ENCODE data around the gene TBX15. TPM values are rescaled to one million over a fixed set of nuclear protein-coding genes. Genes with fewer than 3 reads are reported as not detected.

The TBX15 gene
- total RNA-seq, 1 donor from 2014 or later: 0.07 TPM

DNA sequence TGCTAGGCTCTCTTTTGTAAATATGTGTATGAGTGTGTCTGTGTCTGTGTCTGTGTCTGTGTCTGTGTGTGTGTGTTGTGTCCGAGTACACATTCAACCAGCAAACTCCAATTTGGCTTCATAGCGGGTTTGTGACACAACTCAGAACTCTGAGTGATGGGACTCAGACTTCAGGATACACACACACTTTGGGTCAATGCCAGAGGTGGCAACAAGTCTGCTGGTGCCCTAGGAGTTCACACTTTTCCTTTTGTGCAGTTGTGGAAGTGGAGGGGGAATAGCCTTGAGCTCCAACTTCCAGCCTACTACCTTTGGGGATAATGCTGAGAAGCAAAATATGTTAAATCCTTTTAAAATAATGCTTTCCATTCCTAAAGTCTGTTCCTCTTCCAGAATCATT is 16.6 kb upstream of the TBX15 start:
- H3K9ac ChIP-seq (ENCODE audit: low read length): no peak overlapping the region
- no peak overlapping the region for H3K4me3 ChIP-seq (ENCODE audit: insufficient read depth, low read depth, low read length)
- H2AFZ ChIP-seq (ENCODE audit: low read depth, low read length): no peak overlapping the region
- no peak overlapping the region for H3K27ac ChIP-seq (ENCODE audit: low read depth, low read length)
- Mint-ChIP-seq H3K4me3 (ENCODE audit: unreplicated experiment) (no peak overlapping the region), H3K4me1 (ENCODE audit: low read depth, unreplicated experiment) (peaks cover 20% of the 10 kb centered on the region), H3K9me3 (ENCODE audit: unreplicated experiment) (peaks cover 29% of the 10 kb centered on the region), H3K27me3 (ENCODE audit: low read depth, unreplicated experiment) (peaks cover 64% of the 10 kb centered on the region), H3K27ac (ENCODE audit: unreplicated experiment) (no peak overlapping the region), H3K36me3 (ENCODE audit: low read depth, unreplicated experiment) (no peaks in the 10 kb centered on the region)
- no peaks in the 10 kb centered on the region for H4K20me1 ChIP-seq (ENCODE audit: insufficient read depth, low read length)
- peaks cover 31% of the 10 kb centered on the region for H3K4me1 ChIP-seq (ENCODE audit: insufficient read depth, low read length)
- TF ChIP-seq, protein P1, sequence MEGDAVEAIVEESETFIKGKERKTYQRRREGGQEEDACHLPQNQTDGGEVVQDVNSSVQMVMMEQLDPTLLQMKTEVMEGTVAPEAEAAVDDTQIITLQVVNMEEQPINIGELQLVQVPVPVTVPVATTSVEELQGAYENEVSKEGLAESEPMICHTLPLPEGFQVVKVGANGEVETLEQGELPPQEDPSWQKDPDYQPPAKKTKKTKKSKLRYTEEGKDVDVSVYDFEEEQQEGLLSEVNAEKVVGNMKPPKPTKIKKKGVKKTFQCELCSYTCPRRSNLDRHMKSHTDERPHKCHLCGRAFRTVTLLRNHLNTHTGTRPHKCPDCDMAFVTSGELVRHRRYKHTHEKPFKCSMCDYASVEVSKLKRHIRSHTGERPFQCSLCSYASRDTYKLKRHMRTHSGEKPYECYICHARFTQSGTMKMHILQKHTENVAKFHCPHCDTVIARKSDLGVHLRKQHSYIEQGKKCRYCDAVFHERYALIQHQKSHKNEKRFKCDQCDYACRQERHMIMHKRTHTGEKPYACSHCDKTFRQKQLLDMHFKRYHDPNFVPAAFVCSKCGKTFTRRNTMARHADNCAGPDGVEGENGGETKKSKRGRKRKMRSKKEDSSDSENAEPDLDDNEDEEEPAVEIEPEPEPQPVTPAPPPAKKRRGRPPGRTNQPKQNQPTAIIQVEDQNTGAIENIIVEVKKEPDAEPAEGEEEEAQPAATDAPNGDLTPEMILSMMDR (IDR thresholded peaks at IDR 0.05; ENCODE audit: insufficient read depth, low read depth, low read length): no peak
- TF ChIP-seq EZH2 (IDR thresholded peaks at IDR 0.05; ENCODE audit: insufficient read depth, low read length): no peak
- H3K4me2 ChIP-seq (ENCODE audit: low read length): no peak overlapping the region
- FAIRE-seq (no peak), DNase-seq (ENCODE audit: low read depth) (no peak)
- H3K9me3 ChIP-seq (ENCODE audit: insufficient read depth, low read depth, low read length): peaks cover 4% of the 10 kb centered on the region
- peaks cover 79% of the 10 kb centered on the region for H3K27me3 ChIP-seq (ENCODE audit: insufficient read depth, low read length)
- H3K36me3 ChIP-seq (ENCODE audit: insufficient read depth, low read length): no peaks in the 10 kb centered on the region
- no peaks in the 10 kb centered on the region for H3K79me2 ChIP-seq (ENCODE audit: insufficient read depth, low read length)

DNA sequence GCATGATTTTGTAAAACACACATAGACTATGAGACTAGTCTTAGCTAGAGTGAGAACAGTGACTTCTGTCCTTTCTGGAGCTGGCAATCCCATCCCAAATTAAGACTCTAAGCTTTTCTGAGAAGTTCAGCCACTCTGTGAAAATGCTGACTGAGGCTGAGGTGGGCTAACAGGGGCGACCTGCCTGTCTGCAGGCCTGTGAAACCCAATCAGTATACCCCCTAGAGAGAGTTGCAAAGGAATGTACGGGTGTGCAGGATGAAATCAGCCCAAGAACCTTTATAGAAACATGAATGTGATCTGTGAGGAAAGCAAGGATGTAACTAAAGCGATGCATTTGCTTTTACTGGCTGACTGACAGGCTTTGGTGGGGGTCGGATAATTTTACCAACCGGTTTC is 16.0 kb upstream of the TBX15 start:
- H3K27ac Mint-ChIP-seq (ENCODE audit: unreplicated experiment): no peak overlapping the region
- H3K27ac ChIP-seq (ENCODE audit: low read depth, low read length): no peak overlapping the region
- no peaks in the 10 kb centered on the region for H3K36me3 ChIP-seq (ENCODE audit: insufficient read depth, low read length)
- peaks cover 15% of the 10 kb centered on the region for H3K4me1 Mint-ChIP-seq (ENCODE audit: low read depth, unreplicated experiment)
- H3K9me3 ChIP-seq (ENCODE audit: insufficient read depth, low read depth, low read length): peaks cover 4% of the 10 kb centered on the region
- H3K4me3 Mint-ChIP-seq (ENCODE audit: unreplicated experiment): no peak overlapping the region
- H4K20me1 ChIP-seq (ENCODE audit: insufficient read depth, low read length): no peaks in the 10 kb centered on the region
- H3K4me2 ChIP-seq (ENCODE audit: low read length): no peak overlapping the region
- TF ChIP-seq, protein P1 (IDR thresholded peaks at IDR 0.05; ENCODE audit: insufficient read depth, low read depth, low read length): no peak
- TF ChIP-seq EZH2 (IDR thresholded peaks at IDR 0.05; ENCODE audit: insufficient read depth, low read length): no peak
- H3K9me3 Mint-ChIP-seq (ENCODE audit: unreplicated experiment): peaks cover 29% of the 10 kb centered on the region
- peaks cover 28% of the 10 kb centered on the region for H3K4me1 ChIP-seq (ENCODE audit: insufficient read depth, low read length)
- no peak overlapping the region for H3K9ac ChIP-seq (ENCODE audit: low read length)
- H3K27me3 ChIP-seq (ENCODE audit: insufficient read depth, low read length): peaks cover 86% of the 10 kb centered on the region
- peaks cover 71% of the 10 kb centered on the region for H3K27me3 Mint-ChIP-seq (ENCODE audit: low read depth, unreplicated experiment)
- no peaks in the 10 kb centered on the region for H3K79me2 ChIP-seq (ENCODE audit: insufficient read depth, low read length)
- H2AFZ ChIP-seq (ENCODE audit: low read depth, low read length): no peak overlapping the region
- DNase-seq (ENCODE audit: low read depth) (no peak), FAIRE-seq (no peak)
- H3K4me3 ChIP-seq (ENCODE audit: insufficient read depth, low read depth, low read length): no peak overlapping the region
- no peaks in the 10 kb centered on the region for H3K36me3 Mint-ChIP-seq (ENCODE audit: low read depth, unreplicated experiment)

DNA sequence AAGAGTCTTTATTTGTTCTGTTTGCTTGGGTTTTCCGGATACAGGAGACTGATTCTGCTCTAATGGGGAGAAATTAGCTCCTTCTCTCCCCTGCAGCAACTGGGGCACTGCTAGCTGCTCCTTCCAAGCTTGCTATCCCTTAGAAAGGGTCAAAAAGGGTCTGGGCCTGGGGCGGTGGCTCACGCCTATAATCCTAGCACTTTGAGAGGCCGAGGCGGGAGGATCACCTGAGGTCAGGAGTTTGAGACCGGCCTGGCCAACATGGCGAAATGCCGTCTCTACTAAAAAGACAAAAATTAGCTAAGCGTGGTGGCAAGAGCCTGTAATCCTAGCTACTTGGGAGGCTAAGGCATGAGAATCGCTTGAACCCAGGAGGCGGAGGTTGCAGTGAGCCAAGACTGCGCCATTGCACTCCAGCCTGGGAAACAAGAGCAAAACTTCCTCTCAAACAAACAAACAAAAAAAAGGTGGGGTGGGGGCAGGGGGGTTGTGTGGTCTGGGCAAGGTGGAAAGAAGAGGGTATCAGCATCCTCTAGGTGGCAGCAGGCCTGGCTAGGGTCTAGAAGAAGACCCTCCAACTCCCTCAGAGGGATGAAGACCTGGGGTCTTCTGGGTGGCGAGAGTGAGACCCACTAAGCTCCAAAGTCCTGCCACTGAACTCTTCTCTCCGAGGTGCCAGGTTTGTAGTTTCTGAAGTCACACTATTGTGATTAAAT is 15.4 kb upstream of the TBX15 start:
- no peak overlapping the region for H2AFZ ChIP-seq (ENCODE audit: low read depth, low read length)
- no peak overlapping the region for H3K27ac Mint-ChIP-seq (ENCODE audit: unreplicated experiment)
- TF ChIP-seq EZH2 (IDR thresholded peaks at IDR 0.05; ENCODE audit: insufficient read depth, low read length): no peak
- TF ChIP-seq, protein P1 (IDR thresholded peaks at IDR 0.05; ENCODE audit: insufficient read depth, low read depth, low read length): no peak
- peaks cover 4% of the 10 kb centered on the region for H3K9me3 ChIP-seq (ENCODE audit: insufficient read depth, low read depth, low read length)
- peaks cover 23% of the 10 kb centered on the region for H3K4me1 ChIP-seq (ENCODE audit: insufficient read depth, low read length)
- peaks cover 75% of the 10 kb centered on the region for H3K27me3 Mint-ChIP-seq (ENCODE audit: low read depth, unreplicated experiment)
- DNase-seq (ENCODE audit: low read depth) (no peak), FAIRE-seq (no peak)
- peaks cover 25% of the 10 kb centered on the region for H3K9me3 Mint-ChIP-seq (ENCODE audit: unreplicated experiment)
- H3K4me2 ChIP-seq (ENCODE audit: low read length): no peak overlapping the region
- H3K27me3 ChIP-seq (ENCODE audit: insufficient read depth, low read length): peaks cover 91% of the 10 kb centered on the region
- H3K36me3 Mint-ChIP-seq (ENCODE audit: low read depth, unreplicated experiment): peaks cover 2% of the 10 kb centered on the region
- no peaks in the 10 kb centered on the region for H4K20me1 ChIP-seq (ENCODE audit: insufficient read depth, low read length)
- H3K79me2 ChIP-seq (ENCODE audit: insufficient read depth, low read length): no peaks in the 10 kb centered on the region
- H3K4me3 Mint-ChIP-seq (ENCODE audit: unreplicated experiment): no peak overlapping the region
- H3K27ac ChIP-seq (ENCODE audit: low read depth, low read length): no peak overlapping the region
- H3K36me3 ChIP-seq (ENCODE audit: insufficient read depth, low read length): no peaks in the 10 kb centered on the region
- no peak overlapping the region for H3K4me3 ChIP-seq (ENCODE audit: insufficient read depth, low read depth, low read length)
- H3K4me1 Mint-ChIP-seq (ENCODE audit: low read depth, unreplicated experiment): peaks cover 10% of the 10 kb centered on the region
- no peak overlapping the region for H3K9ac ChIP-seq (ENCODE audit: low read length)

Measured in astrocyte (in vitro differentiated cells and primary cell).